Right lobe of liver (tissue), 6 donors: Measurements from ENCODE around the gene TFEB. TPM values are rescaled to one million over a fixed set of nuclear protein-coding genes. Genes with fewer than 3 reads are reported as not detected.

Source experiments
- ATAC-seq, 4 donors: fragments of 200-7000 bp; cut with Tn5 transposase; one replicate each; pipeline ENCODE4 v1.9.1; 2020; ENCODE audit warnings: mild to moderate bottlenecking in 4 of 4, moderate library complexity in 4 of 4
- DNase-seq, 3 donors: peaks; one replicate each; pipeline ENCODE4 v3.0.0-alpha.2; 2020
- H3K27ac ChIP-seq, 3 donors: fragments of 200-600 bp; one replicate each; pipeline ENCODE4 v1.8.0; 2022
- H3K27me3 ChIP-seq, 2 donors: fragments of 200-600 bp; one replicate each; pipeline ENCODE4 v1.8.0; 2022
- H3K36me3 ChIP-seq, 4 donors: fragments of 200-600 bp; sonication (generic) in 1 of 4; one replicate each; pipeline versions ENCODE4 v1.5.1 to v1.8.0; 2017 to 2022; ENCODE audit warnings: control low read depth in 1 of 4
- H3K4me1 ChIP-seq, 4 donors: fragments of 200-600 bp; sonication (generic) in 1 of 4; one replicate each; pipeline versions ENCODE4 v1.5.1 to v1.8.0; 2017 to 2022; ENCODE audit warnings: control low read depth in 1 of 4
- H3K4me3 ChIP-seq, 3 donors: fragments of 200-600 bp; one replicate each; pipeline ENCODE4 v1.8.0; 2022
- H3K9me3 ChIP-seq, 4 donors: fragments of 200-600 bp; sonication (generic) in 1 of 4; one replicate each; pipeline versions ENCODE4 v1.5.1 to v1.8.0; 2017 to 2022; ENCODE audit warnings: control low read depth in 1 of 4
- POLR2A ChIP-seq: fragments of 450-650 bp; IDR thresholded peaks from one replicate; pipeline ENCODE4 v1.6.1; 2017; ENCODE audit warnings: antibody characterized with exemption, mild to moderate bottlenecking
- WGBS: methylation state at CpG from one replicate; pipeline ENCODE4 v1.1.6; 2018; ENCODE audit warnings: low coverage, low lambda C conversion rate; ENCODE audit not compliant: insufficient coverage; ENCODE audit errors: missing lambda C conversion rate; 5-methylcytosine and 5-hydroxymethylcytosine counted together
- intact Hi-C, 2 donors: fragments of 100-400 bp; cut with DNase I; formaldehyde crosslinking; loops; one replicate each; pipeline versions ENCODE4 v1.11.2 to v1.14.1; 2022
- total RNA-seq, 6 experiments: library from RNA; depleted of rRNA in 2 of 6; stranded (reverse); fragments of >200 nt in 2 of 6; fragmentation: NEBNext Ultra II Directional in 3 of 6; extraction: Animal tissue kit (Norgen Biotek cat#: 25700) in 3 of 6; gene quantifications; one replicate each; pipeline versions ENCODE4 v1.1.0 to v1.2.4, GENCODE V29; 2016 to 2023
- TF ChIP-seq, protein P1 (sequence below), 4 donors: fragments of 200-600 bp in 3 of 4; fragments of 450-650 bp in 1 of 4; IDR thresholded peaks; one replicate each; pipeline versions ENCODE4 v1.5.1 to v1.8.0; 2016 to 2022; ENCODE audit warnings: antibody characterized with exemption in 4 of 4, mild to moderate bottlenecking in 2 of 4
- donor health status: DM: no; HTN: yes; CAD: no.
- donor health status: DM: no; HTN: no; CAD: no.
- donor health status: DM: no; HTN: no; CAD: no.
- donor health status: DM: no; HTN: yes; CAD: no.
- donor health status: DM: no; HTN: yes; CAD: no.

TFEB gene
- total RNA-seq, 6 experiments from 2014 or later: 4.5 to 9.2 (median 6.6) TPM

GRCh38 chr6:41756354-41756753 lies 20.9 kb upstream of the TFEB start:
- intact Hi-C loops: no loop called here
- no peak for DNase-seq
- peak in 1 of 4 donors; percentile 15 for ATAC-seq

DNA sequence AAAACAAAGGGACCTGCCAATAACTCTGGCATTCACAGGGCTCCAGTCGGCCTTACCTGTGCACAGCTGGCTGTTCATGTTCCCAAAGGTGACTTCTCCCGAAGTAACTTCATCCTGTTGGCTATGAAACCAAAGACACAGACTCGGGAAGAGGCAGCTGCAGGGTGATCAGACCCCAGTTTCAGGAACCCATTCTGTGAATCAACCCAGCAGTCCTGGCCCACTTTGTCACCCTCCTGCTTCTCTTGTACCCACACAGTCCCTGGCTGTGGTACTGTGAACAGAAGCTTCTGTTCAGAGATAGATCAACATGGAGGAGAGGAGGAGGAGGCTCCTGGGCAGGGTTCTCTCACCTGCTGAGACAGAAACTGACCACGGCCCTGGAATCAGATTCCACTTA lies 20.5 kb upstream of the TFEB start:
- intact Hi-C loops: no loop called here
- H3K9me3 ChIP-seq: no peaks in the 10 kb centered on the region
- no peak overlapping the region for H3K27ac ChIP-seq
- H3K4me1 ChIP-seq: no peaks in the 10 kb centered on the region
- no peaks in the 10 kb centered on the region for H3K36me3 ChIP-seq
- ATAC-seq (no peak), DNase-seq (no peak)
- TF ChIP-seq POLR2A: no peak
- TF ChIP-seq, protein P1, sequence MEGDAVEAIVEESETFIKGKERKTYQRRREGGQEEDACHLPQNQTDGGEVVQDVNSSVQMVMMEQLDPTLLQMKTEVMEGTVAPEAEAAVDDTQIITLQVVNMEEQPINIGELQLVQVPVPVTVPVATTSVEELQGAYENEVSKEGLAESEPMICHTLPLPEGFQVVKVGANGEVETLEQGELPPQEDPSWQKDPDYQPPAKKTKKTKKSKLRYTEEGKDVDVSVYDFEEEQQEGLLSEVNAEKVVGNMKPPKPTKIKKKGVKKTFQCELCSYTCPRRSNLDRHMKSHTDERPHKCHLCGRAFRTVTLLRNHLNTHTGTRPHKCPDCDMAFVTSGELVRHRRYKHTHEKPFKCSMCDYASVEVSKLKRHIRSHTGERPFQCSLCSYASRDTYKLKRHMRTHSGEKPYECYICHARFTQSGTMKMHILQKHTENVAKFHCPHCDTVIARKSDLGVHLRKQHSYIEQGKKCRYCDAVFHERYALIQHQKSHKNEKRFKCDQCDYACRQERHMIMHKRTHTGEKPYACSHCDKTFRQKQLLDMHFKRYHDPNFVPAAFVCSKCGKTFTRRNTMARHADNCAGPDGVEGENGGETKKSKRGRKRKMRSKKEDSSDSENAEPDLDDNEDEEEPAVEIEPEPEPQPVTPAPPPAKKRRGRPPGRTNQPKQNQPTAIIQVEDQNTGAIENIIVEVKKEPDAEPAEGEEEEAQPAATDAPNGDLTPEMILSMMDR (IDR thresholded peaks at IDR 0.05): no peak
- WGBS: 59% methylated on average over 3 of the region's 4 CpGs
- no peaks in the 10 kb centered on the region for H3K27me3 ChIP-seq
- H3K4me3 ChIP-seq: no peak overlapping the region

More at GRCh38 chr6:41756354-41756753, 20.9 kb upstream of the TFEB start:
- no peaks in the 10 kb centered on the region for H3K4me1 ChIP-seq
- H3K4me3 ChIP-seq: no peak overlapping the region
- H3K36me3 ChIP-seq: no peaks in the 10 kb centered on the region
- H3K27me3 ChIP-seq: no peaks in the 10 kb centered on the region
- no peak overlapping the region for H3K27ac ChIP-seq
- no peak for TF ChIP-seq POLR2A
- H3K9me3 ChIP-seq: no peaks in the 10 kb centered on the region
- WGBS: no CpG with 5 or more reads among the region's 13 CpGs

DNA sequence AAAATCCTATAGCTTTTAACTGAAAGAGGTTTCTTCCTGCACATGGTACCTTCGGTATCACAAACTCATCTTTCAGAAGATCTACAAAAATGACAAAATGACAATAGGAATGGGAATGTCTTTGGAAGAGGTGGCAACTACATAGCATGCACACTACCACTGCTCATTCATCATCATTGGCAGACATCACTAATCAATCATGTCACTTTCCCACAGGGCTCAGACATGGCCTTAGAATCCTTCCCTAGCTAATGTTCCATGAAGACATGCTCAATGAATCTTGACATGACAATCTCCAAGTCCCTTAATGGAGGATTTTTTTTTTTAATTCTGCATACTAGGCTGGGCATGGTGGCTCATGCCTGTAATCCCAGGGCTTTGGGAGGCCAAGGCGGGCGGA lies 15.0 kb upstream of the TFEB start:
- H3K4me1 ChIP-seq: no peaks in the 10 kb centered on the region
- WGBS: 95% methylated on average over 3 of the region's 3 CpGs
- no peaks in the 10 kb centered on the region for H3K27me3 ChIP-seq
- TF ChIP-seq, protein P1 (IDR thresholded peaks at IDR 0.05): no peak
- TF ChIP-seq POLR2A: no peak
- DNase-seq (no peak), ATAC-seq (no peak)
- H3K9me3 ChIP-seq: no peaks in the 10 kb centered on the region
- intact Hi-C loops: no loop called here
- no peaks in the 10 kb centered on the region for H3K36me3 ChIP-seq
- no peak overlapping the region for H3K4me3 ChIP-seq
- H3K27ac ChIP-seq: no peak overlapping the region

GRCh38 chr6:41748542-41748941 lies 13.1 kb upstream of the TFEB start:
- no peaks in the 10 kb centered on the region for H3K4me1 ChIP-seq
- ATAC-seq (no peak), DNase-seq (no peak)
- H3K9me3 ChIP-seq: no peaks in the 10 kb centered on the region
- intact Hi-C loops: no loop called here
- no peak for TF ChIP-seq POLR2A
- TF ChIP-seq, protein P1 (IDR thresholded peaks at IDR 0.05): no peak
- H3K27ac ChIP-seq: no peak overlapping the region
- WGBS: 33% methylated on average over 3 of the region's 3 CpGs
- H3K36me3 ChIP-seq: no peaks in the 10 kb centered on the region
- H3K27me3 ChIP-seq: no peaks in the 10 kb centered on the region
- H3K4me3 ChIP-seq: no peak overlapping the region

- Histone ChIP-seq H3K27me3 (no peaks in the 10 kb centered on the region), H3K27ac (no peak overlapping the region), H3K4me3 (no peak overlapping the region), H3K36me3 (no peaks in the 10 kb centered on the region), H3K9me3 (no peaks in the 10 kb centered on the region), H3K4me1 (no peaks in the 10 kb centered on the region)
- intact Hi-C loops: no loop called here
- no peak for ATAC-seq
- TF ChIP-seq, protein P1 (IDR thresholded peaks at IDR 0.05): no peak
- no peak for TF ChIP-seq POLR2A
- WGBS: 100% methylated on average over 1 of the region's 6 CpGs
- no peak for DNase-seq
Observed at GRCh38 chr6:41748102-41748477, 12.7 kb upstream of the TFEB start.
